ENCODE data around the gene CIAO3.

CIAO3 gene

GRCh38 chr16:766008-766819 lies 25.4 kb upstream of the CIAO3 start:
- DNase-seq (ENCODE audit: low read depth, low spot score): no peak
- TF ChIP-seq CTCF (IDR thresholded peaks at IDR 0.05; ENCODE audit: insufficient read depth, low read length, missing control alignments): no peak
- no peak overlapping the region for H3K4me3 ChIP-seq (ENCODE audit: low read depth, low read length)
- ChIA-PET CTCF (no interaction called here), POLR2A (no interaction called here)

- no peak for TF ChIP-seq CTCF (IDR thresholded peaks at IDR 0.05; ENCODE audit: insufficient read depth, low read length, missing control alignments)
- no peak for DNase-seq (ENCODE audit: low read depth, low spot score)
- no peak overlapping the region for H3K4me3 ChIP-seq (ENCODE audit: low read depth, low read length)
- CTCF ChIA-PET: no interaction called here
- POLR2A ChIA-PET: no interaction called here
These were observed 24.7 kb upstream of the CIAO3 start for GRCh38 chr16:765488-765865.

GRCh38 chr16:764848-765487 lies 24.2 kb upstream of the CIAO3 start:
- CTCF ChIA-PET: no interaction called here
- DNase-seq (ENCODE audit: low read depth, low spot score): no peak
- POLR2A ChIA-PET: no interaction called here
- no peak for TF ChIP-seq CTCF (IDR thresholded peaks at IDR 0.05; ENCODE audit: insufficient read depth, low read length, missing control alignments)
- H3K4me3 ChIP-seq (ENCODE audit: low read depth, low read length): no peak overlapping the region

- no peak for TF ChIP-seq CTCF (IDR thresholded peaks at IDR 0.05; ENCODE audit: insufficient read depth, low read length, missing control alignments)
- CTCF ChIA-PET: no interaction called here
- POLR2A ChIA-PET: no interaction called here
- H3K4me3 ChIP-seq (ENCODE audit: low read depth, low read length): no peak overlapping the region
- DNase-seq (ENCODE audit: low read depth, low spot score): no peak
These were observed 23.5 kb upstream of the CIAO3 start for GRCh38 chr16:764184-764750.

GRCh38 chr16:763369-764183 lies 22.8 kb upstream of the CIAO3 start:
- H3K4me3 ChIP-seq (ENCODE audit: low read depth, low read length): no peak overlapping the region
- POLR2A ChIA-PET: no interaction called here

More at GRCh38 chr16:763369-764183, 22.8 kb upstream of the CIAO3 start:
- no peak for DNase-seq (ENCODE audit: low read depth, low spot score)
- CTCF ChIA-PET: interaction anchor here (0.8 kb wide), 1 partner anchor 31 kb away, joined by 3 read pairs; no protein-coding TSS in a partner anchor
- TF ChIP-seq CTCF (IDR thresholded peaks at IDR 0.05; ENCODE audit: insufficient read depth, low read length, missing control alignments): no peak
